Ureter (tissue), 1 donor: ENCODE results near the gene TFAP2B. TPM values are rescaled to one million over a fixed set of nuclear protein-coding genes. Genes with fewer than 3 reads are reported as not detected.

Experiments
- DNase-seq: peaks from one replicate; pipeline ENCODE4 v3.0.0-alpha.2; 2020; ENCODE audit warnings: low spot score
- total RNA-seq: library from RNA; stranded (reverse); gene quantifications from one replicate; pipeline ENCODE4 v1.2.4, GENCODE V29; 2023
- donor health status: DM: yes; HTN: yes; CAD: no.

The TFAP2B gene
- total RNA-seq, result 0.26 TPM

GRCh38 chr6:50818673-50819072 is at the start of gene TFAP2B:
Gene TFAP2B (plus strand): TSS chr6:50818871. CDS start chr6:50818892, 21 bp downstream.
- no peak for DNase-seq

- no peak for DNase-seq
Measured at GRCh38 chr6:50778696-50779095, 40.0 kb upstream of the TFAP2B start.

GRCh38 chr6:50780382-50780781 is 38.3 kb upstream of the TFAP2B start:
- no peak for DNase-seq

DNA sequence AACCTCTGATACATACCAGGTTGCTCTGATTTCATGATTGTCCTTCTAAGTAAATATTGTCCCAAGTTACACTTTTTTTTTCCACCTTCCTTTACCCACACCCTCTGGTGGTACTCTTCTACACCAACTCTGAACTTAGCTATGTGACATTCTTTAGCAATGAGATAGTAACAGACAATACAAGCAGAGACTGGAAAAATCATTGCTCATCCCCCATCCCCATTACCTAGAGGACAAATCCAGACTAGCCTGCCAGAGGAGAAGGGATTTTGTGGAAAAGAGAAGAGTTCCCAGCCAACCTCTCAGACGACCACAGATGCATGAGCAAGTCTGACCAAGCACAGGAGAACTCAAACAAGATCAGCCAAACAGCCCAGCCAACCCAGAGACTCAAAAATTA is 32.8 kb upstream of the TFAP2B start:
- no peak for DNase-seq

DNA sequence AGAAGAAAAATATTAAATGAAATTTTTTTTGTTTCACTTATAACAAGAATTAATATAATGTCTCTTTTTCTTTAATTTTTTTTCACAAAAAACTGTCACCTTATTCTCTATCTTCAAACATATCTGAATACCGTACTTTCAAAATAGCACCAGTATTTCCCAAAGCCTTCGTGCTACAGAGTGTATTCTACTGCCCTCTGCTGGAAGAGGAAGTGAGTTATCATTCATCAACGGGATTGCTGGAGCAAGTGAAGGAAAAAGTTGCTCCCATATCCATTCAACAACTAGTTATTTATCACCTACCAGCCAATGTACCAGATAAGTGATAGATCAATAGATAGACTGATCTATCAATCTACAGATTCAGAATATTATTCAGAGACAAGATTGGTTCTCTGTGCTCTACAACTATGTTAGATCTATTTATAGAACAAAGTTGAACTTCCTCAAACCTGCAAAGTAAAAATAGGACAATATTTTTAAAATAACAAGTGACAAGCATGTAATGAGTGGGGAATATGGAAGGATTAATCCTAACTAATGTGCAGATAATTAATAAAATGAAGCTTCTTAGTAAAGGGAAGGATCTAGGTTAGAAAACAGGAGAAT is 26.7 kb upstream of the TFAP2B start:
- no peak for DNase-seq

DNA sequence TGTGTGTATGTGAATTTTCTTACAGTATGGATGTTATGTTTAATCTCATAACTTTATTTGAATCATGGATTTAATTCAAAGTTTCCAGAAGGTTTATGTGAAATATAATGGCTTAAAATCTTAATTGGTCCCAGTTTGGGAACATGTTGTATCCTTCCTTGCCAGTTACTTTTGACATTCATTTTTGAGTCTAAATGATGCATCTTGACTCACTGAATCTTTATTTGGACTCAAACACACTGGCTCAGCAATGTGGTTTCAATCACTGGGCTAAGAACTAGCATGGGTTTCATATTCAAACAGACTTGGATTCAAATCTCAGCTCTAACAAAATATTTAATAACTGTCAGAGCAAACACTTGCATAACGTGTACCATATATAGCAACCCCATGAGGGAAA is 25.9 kb upstream of the TFAP2B start:
- DNase-seq, result no peak

GRCh38 chr6:50795574-50795973 is 23.1 kb upstream of the TFAP2B start:
- DNase-seq, result no peak

GRCh38 chr6:50804283-50804682 is 14.4 kb upstream of the TFAP2B start:
- no peak for DNase-seq

- DNase-seq, result no peak
Measured at GRCh38 chr6:50807035-50807434, 11.6 kb upstream of the TFAP2B start.

GRCh38 chr6:50815436-50816114 is 3.1 kb upstream of the TFAP2B start:
- no peak for DNase-seq

DNA sequence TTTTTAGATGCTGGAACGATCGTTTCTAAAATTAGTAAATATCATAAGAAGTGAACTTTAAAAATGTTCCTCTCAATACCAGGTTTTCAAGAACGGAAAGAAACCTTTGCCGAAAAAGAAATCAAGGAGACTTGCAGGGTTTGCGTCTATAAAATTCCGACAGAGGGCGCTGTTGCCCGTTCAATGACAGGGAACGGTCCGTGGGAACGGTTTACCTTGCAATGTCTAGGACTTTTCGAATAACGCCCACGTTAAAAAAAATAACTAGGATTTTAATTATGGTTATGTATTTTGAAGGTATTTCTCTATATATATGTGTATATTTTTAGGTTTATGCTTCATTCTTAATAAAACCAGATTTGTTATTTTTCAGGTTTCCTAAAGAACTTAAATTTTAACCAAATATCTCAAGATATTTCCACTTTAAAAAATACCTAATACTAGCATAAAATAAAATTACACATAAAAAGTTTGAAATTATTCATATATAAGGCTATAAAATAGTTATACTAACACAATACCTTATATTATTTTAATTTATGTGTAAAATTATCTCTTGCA is 2.5 kb upstream of the TFAP2B start:
- peak; percentile 71 for DNase-seq

DNA sequence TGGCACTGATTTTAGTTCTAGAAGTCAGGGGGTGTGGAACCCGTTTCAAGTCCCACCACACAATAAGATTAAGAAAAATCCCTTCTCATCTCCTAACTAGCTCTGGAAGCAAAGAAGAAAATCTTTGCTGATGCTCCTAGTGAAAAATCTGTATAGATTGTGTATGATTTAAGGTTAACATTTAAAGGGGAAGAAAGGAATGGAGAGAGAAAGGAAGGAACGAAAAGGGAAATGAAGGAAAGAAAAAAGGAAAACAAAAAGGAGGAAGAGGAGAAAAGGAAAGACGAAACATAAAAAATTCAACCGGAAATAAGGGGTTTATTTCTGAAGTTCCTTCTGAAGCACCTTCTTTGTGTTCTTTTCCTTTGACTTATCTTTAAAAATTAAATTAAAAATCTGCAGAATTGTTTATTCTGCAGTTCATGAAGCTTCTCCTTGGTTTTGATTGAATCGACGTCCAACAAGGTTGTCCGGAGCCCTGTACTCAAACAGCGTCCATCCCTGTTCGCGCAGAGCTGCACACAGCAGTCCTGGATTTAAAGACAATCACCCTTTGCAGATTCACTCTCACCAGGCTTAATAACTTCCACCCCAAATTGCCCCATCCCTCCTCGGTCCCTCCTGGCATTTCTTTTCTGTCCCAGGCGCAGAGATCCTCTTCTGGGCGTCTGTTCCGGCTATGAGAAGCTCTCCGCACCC is 1.6 kb upstream of the TFAP2B start:
- no peak for DNase-seq

GRCh38 chr6:50817646-50817950 is 1.1 kb upstream of the TFAP2B start:
- DNase-seq, result no peak

- DNase-seq, result no peak
Measured at GRCh38 chr6:50818020-50818419, 651 bp upstream of the TFAP2B start.

DNA sequence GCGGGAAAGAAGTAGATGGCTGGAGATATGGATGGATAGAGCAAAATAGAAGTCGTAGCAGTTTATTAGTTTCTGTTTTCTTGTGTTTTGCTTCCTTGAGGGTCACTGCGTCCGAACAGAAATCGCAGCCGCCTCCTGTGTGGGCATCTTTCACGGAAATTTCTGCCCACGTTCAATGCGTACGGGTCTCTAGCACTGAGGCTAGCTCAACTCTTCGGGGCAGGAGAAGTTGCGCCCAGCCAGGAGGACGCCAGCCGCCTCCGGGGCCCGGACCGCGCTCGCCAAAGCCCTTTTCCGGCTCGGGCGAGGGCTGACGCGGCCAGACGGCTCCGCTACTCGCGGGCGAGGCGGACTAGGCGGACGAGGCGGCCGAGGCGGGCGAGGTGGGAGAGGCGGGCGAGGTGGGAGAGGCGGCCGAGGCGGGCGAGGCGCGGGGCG is 814 bp downstream of the TFAP2B start:
- DNase-seq, result no peak

DNA sequence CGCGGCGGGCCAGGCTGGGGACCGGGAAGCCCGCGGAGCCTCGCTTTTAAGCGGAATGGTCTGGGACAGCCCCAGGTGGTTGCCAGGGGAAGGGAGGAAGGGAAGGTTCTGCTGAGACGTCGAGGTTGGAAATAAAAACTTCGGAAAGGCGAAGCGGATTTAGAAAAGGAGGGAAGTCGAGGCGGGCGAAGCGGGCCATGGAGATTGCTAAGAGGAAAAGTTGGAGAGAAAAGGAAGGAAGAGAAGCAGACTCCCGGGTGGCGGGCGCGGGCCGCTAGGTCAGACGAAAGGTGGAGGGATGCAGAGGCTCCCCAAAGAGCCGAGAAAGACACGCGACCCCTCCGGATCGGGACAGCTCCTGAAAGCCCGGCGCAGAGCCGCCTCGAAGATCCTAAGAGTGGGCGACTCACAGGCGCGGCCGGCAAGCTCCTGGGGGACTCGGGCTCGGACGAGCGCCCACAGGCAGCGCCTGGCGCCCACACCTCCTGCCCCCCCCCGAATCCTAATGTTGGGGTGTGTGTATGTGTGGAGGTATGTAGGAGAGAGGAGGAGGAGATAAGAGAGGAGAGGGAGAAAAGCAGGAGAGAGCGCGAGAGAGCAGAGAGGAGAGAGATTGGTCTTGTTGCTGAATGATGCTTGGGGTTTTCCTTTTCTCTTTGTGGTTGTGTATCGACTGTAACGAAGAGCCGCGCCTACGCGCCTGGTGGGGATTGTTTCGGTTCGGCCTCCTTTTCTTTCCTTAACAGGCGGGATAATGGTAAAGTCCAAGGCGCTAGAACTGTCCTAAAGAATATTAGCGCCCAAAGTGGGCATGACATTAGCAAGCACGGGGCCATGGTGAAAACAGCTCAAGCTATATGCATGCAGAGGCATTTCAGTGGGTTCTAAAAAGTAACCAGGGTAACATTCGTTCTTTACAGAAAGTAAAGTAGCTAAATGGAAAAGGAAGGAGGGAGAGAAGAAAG is 1.5 kb downstream of the TFAP2B start:
- DNase-seq, result no peak

- DNase-seq, result no peak
Measured at GRCh38 chr6:50820869-50821264, 2.2 kb downstream of the TFAP2B start.

GRCh38 chr6:50821441-50822077 is 2.9 kb downstream of the TFAP2B start:
- no peak for DNase-seq

- DNase-seq, result no peak
Measured at GRCh38 chr6:50822078-50822476, 3.4 kb downstream of the TFAP2B start.

DNA sequence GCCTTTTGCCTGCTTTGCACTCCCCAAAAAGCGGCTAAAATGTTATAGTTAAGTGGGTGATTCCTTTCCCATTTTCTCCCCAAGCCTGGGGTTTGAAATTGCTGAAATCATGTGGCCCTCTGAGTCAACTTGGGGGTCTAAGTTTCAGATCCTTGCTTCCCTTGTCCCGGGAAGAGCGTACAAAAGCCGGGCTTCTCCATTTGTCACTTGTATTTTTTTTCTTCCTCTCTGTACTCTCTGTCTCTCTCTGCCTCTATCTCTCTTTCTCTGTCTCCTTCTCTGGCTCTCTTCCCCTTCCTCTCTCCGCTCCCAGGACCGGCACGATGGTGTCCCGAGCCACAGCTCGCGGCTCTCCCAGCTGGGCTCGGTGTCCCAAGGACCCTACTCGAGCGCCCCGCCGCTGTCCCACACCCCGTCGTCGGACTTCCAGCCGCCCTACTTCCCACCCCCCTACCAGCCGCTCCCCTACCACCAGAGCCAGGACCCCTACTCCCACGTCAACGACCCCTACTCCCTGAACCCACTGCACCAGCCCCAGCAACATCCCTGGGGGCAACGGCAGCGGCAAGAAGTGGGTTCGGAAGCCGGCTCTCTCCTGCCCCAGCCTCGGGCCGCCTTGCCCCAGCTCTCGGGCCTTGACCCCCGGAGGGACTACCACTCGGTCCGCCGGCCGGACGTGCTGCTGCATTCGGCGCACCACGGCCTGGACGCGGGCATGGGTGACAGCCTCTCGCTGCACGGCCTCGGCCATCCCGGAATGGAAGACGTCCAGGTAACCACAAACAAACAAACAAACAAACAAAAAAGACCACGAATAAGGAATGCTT is 4.6 kb downstream of the TFAP2B start:
- DNase-seq, result no peak
